SU-DHL-6 (cell line): ENCODE data around the gene DCAKD.

ENCODE experiments used
- CTCF ChIP-seq: fragments of 200-600 bp; sonication (generic); IDR thresholded peaks from one replicate; pipeline ENCODE4 v1.5.1; 2017; ENCODE audit warnings: antibody characterized with exemption, mild to moderate bottlenecking, low read length, moderate library complexity; ENCODE audit not compliant: insufficient read depth, poor library complexity, severe bottlenecking
- EZH2phosphoT487 ChIP-seq: fragments of 200-600 bp; sonication (generic), shearing (Covaris generic); conservative IDR thresholded peaks from 2 replicates; pipeline ENCODE4 v1.6.1; 2018; ENCODE audit warnings: mild to moderate bottlenecking, antibody characterized with exemption, low read length, moderate library complexity, mixed read lengths

- no peak for TF ChIP-seq CTCF
- TF ChIP-seq EZH2phosphoT487: no peak
Observed at GRCh38 chr17:44999433-44999832, 52.0 kb downstream of the DCAKD start.
